GM18909 (cell line): ENCODE data around the gene SSBP1.
"Not testable (repeated sequence)": the region's sequence is repeated elsewhere in the genome, so short reads cannot be mapped to it uniquely, and the experiment has no call there.

Experiments used
- ATAC-seq: cut with Tn5 transposase; IDR thresholded peaks from one replicate; pipeline ENCODE4 v1.9.1; 2021; ENCODE audit warnings: mild to moderate bottlenecking; ENCODE audit not compliant: unreplicated experiment, poor library complexity

Gene SSBP1

GRCh38 chr7:141754939-141755338 is 16.8 kb downstream of the SSBP1 start:
- ATAC-seq = no peak

GRCh38 chr7:141763797-141764196 is 25.6 kb downstream of the SSBP1 start, which contains the start of gene TAS2R3:
TAS2R3 (plus strand) TSS chr7:141764097; CDS start chr7:141764159, 62 bp downstream.
- no peak for ATAC-seq

- not testable (repeated sequence) for ATAC-seq
Observed at GRCh38 chr7:141770083-141770583, 32.0 kb downstream of the SSBP1 start.

GRCh38 chr7:141776374-141776773 is 38.2 kb downstream of the SSBP1 start, which contains the start of gene TAS2R4:
TAS2R4 (plus strand) TSS chr7:141776674; CDS start chr7:141778489, 1,815 bp downstream.
- ATAC-seq = no peak

GRCh38 chr7:141785706-141786552 is 47.8 kb downstream of the SSBP1 start:
- peak; percentile 75 for ATAC-seq

- ATAC-seq = no peak
Observed at GRCh38 chr7:141788296-141788695, 50.1 kb downstream of the SSBP1 start.

- ATAC-seq = no peak
Observed at GRCh38 chr7:141789917-141790316, 51.8 kb downstream of the SSBP1 start, which contains the start of gene TAS2R5. TAS2R5 (plus strand) TSS chr7:141790217; CDS start chr7:141790362, 145 bp downstream.

- ATAC-seq = no peak
Observed at GRCh38 chr7:141792526-141792925, 54.4 kb downstream of the SSBP1 start.
